Activated CD4-positive, alpha-beta memory T cell treated with anti-CD3 and anti-CD28 coated beads, Interleukin-2, amount 10 ng/mL, durations not matched to agents 7 days and 5 days (primary cell): ENCODE measurements around the gene KIAA0825. TPM values are rescaled to one million over a fixed set of nuclear protein-coding genes. Genes with fewer than 3 reads are reported as not detected.

Source experiments
- CTCF ChIA-PET: fragments of 350-600 bp; sonication (Branson Sonifier 250); formaldehyde crosslinking; loops from one replicate; lab custom pipeline; 2021; ENCODE audit warnings: antibody characterized with exemption, inconsistent platforms; lab: Charles Lee
- POLR2A ChIA-PET: fragments of 350-600 bp; sonication (Branson Sonifier 250); formaldehyde crosslinking; loops from one replicate; lab custom pipeline; 2021; ENCODE audit warnings: antibody characterized with exemption; lab: Charles Lee
- DNase-seq: peaks from one replicate; pipeline ENCODE4 v3.0.0-alpha.2; 2020
- H3K27ac Mint-ChIP-seq: one replicate; pipeline ENCODE4 v1.8.0; 2021; ENCODE audit warnings: mild to moderate bottlenecking, mixed read lengths
- H3K27me3 Mint-ChIP-seq: one replicate; pipeline ENCODE4 v1.8.0; 2021; ENCODE audit warnings: mixed read lengths
- H3K36me3 Mint-ChIP-seq: one replicate; pipeline ENCODE4 v1.8.0; 2021; ENCODE audit warnings: low read depth, mixed read lengths
- H3K4me1 Mint-ChIP-seq: one replicate; pipeline ENCODE4 v1.8.0; 2021; ENCODE audit warnings: mixed read lengths
- H3K4me3 Mint-ChIP-seq: one replicate; pipeline ENCODE4 v1.8.0; 2021; ENCODE audit warnings: mild to moderate bottlenecking, mixed read lengths
- H3K9me3 Mint-ChIP-seq: one replicate; pipeline ENCODE4 v1.8.0; 2021; ENCODE audit warnings: mixed read lengths
- total RNA-seq, 2 experiments: library from RNA; stranded (reverse); gene quantifications; one replicate each; pipeline ENCODE4 v1.2.3, GENCODE V29; 2021

Gene KIAA0825
- total RNA-seq, 2 experiments from 2014 or later = 1.5 to 1.7 TPM

DNA sequence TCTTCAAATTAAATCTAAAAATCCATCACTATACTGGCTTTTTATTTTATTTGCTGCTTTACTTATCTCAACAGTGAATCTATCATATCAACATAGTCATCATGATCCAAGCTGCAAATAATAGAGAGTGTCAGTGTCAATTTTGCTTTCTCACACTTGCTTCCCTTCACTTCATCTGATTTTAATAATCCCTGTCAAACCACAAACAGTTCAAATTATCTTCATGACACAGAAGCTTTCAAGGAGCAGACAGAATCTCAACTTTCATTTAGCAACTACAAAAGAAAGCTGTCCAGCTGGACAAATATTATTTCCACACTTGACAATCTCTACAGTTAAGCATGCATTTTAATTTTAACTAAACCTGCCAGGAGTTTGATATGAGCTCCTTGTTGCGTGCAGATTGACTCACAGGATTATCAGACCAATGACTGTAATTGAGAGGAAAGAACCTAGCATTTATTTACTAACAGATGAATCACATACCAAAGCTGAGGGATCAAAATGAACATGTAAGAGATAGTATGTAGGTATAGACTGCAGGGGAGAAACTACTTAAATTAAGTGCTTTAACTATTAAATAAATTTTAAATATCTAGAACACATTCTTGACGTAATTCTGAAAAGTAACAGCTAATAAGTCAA is 56.0 kb downstream of the KIAA0825 start:
- Mint-ChIP-seq H3K27me3 (no peaks in the 10 kb centered on the region), H3K4me3 (no peak overlapping the region), H3K9me3 (no peaks in the 10 kb centered on the region), H3K4me1 (no peaks in the 10 kb centered on the region), H3K27ac (no peak overlapping the region), H3K36me3 (no peaks in the 10 kb centered on the region)
- no peak for DNase-seq
- POLR2A ChIA-PET = no interaction called here
- CTCF ChIA-PET = interaction anchor here (0.6 to 1.5 kb wide), 2 partner anchors 29 to 176 kb away, joined by 3 to 4 read pairs; no protein-coding TSS in a partner anchor

DNA sequence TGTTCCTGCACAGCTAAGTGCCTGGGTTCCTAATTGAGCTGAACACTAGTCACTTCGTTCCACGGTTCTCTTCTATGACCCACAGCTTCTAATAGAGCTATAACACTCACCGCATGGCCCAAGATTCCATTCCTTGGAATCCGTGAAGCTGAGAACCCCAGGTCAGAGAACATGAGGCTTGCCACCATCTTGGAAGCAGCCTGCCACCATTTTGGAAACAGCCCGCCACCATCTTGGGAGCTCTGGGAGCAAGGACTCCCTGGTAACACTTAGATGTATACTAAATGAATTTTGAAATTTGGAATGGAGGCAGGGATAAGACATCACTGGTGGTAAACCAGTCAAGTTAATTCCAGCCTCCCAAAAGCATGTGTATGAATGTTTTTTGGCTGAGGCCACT is 60.4 kb downstream of the KIAA0825 start:
- Mint-ChIP-seq H3K4me1 (no peaks in the 10 kb centered on the region), H3K4me3 (no peak overlapping the region), H3K9me3 (no peaks in the 10 kb centered on the region), H3K36me3 (no peaks in the 10 kb centered on the region), H3K27ac (no peak overlapping the region), H3K27me3 (no peaks in the 10 kb centered on the region)
- CTCF ChIA-PET = no interaction called here
- POLR2A ChIA-PET = no interaction called here
- DNase-seq = no peak

DNA sequence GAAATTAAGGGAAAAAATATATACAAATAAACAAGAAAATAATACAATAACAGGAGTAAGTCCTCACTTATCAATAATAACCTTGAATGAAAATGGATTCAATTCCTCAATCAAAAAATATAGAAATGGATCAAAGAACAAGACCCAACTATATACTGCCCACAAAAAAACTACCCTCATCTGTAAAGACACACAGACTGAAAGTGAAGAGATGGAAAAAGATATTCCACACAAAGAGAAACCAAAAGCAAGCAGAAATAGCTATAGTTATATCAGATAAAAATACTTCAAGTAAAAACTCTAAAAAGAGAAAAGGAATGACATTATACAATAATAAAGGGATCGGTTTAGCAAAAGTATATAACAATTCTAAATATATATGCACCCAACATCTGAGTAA is 66.5 kb downstream of the KIAA0825 start:
- Mint-ChIP-seq H3K27ac (no peak overlapping the region), H3K9me3 (peaks cover 9% of the 10 kb centered on the region), H3K36me3 (peaks cover 5% of the 10 kb centered on the region), H3K4me3 (no peak overlapping the region), H3K27me3 (no peaks in the 10 kb centered on the region), H3K4me1 (peaks cover 11% of the 10 kb centered on the region)
- no peak for DNase-seq
- CTCF ChIA-PET = no interaction called here
- POLR2A ChIA-PET = no interaction called here

DNA sequence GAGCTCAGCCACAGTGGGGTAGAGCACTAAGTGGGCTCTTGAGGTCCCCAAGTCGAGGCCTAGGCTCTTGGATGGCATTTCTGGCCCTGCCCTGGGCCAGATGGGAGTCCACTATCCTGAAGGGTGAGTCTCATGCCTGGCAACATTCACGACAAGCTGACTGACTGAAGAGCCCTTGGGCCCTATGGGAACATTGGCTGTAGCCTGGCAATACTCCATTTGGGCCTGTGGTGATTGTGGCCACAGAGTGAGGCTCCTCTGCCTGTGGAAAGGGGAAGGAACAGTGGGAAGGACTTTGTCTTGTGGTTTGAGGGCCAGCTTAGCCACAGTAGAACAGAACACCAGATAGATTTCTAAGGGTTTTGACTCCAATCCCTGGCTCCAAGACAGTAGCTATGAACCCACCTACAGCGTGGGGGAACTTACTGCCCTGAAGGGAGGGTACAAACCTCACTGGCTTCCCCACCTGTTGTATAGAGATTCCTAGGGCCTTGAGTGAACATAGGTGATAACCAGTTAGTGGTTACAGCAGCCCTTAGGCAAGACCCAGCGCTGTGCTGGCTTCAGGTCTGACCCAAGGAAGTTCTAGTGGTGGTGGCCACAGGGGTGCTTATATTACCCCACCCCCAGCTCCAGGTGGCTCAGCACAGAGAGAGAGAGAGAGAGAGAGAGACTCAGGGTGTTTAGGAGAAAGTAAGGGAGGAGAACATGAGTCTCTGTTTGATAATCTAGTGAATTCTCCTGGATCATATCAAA is 72.4 kb downstream of the KIAA0825 start:
- Mint-ChIP-seq H3K4me3 (no peak overlapping the region), H3K4me1 (peaks cover 8% of the 10 kb centered on the region), H3K9me3 (peaks cover 22% of the 10 kb centered on the region), H3K27ac (no peak overlapping the region), H3K27me3 (no peaks in the 10 kb centered on the region), H3K36me3 (peaks cover 15% of the 10 kb centered on the region)
- POLR2A ChIA-PET = no interaction called here
- CTCF ChIA-PET = no interaction called here
- DNase-seq = no peak

DNA sequence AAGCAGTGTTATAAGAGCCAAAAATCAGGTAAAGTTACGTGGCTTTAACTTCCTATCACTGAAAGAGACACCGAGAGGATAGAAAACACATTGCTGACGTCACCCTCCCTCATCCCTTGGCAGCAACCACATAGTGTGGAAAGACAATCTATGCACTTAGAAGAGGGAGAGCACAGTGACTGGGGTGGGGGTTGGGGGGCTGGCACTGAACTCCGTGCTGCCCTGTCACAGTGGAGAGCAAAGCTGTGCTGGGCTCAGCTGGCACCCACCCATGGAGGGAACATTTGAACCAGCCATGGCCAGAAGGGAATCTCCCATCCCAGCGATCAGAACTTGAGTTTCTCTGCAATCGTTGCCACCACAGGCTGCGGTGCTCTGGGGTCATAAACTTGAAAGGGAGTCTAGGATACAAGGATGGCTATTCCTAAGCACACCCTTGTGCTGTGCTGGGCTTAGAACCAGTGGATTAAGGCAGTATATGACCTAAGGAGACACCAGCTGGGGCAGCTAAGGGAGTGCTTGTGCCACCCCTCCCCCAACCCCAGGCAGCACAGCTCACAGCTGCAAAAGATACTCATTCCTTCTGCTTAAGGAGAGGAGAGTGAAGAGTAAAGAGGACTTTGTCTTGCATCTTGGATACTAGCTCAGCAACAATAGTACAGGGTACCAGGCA is 73.4 kb downstream of the KIAA0825 start:
- ChIA-PET POLR2A (no interaction called here), CTCF (no interaction called here)
- Mint-ChIP-seq H3K4me1 (peaks cover 5% of the 10 kb centered on the region), H3K4me3 (no peak overlapping the region), H3K27ac (no peak overlapping the region), H3K36me3 (peaks cover 16% of the 10 kb centered on the region), H3K9me3 (peaks cover 27% of the 10 kb centered on the region), H3K27me3 (no peaks in the 10 kb centered on the region)
- no peak for DNase-seq

DNA sequence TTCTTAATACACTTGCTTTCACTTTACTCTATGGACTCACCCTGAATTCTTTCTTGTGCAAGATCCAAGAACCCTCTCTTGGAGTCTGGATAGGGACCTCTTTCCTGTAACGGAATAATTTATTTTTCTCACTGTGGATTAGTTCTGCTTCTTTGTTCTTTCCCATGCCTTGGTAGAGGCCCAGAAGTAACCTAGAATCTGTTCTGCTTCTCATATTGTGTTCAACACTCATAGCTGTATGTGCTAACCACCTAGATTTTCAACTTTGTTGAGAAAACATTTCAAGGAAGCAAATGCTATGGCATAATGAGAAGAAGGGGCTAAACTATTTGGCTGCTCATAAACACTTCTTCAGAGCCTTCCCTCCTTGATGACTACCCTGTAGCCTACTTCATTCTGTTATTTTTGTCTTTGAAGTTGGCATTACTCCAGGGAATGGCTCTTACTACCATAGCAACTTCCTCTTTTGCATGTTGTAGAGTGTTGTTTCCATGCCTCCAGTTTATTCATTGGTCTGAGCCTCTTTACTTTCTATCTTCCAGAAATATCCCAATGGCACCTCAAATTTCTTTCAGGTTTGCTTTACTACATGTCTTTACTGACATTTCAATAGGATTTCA is 74.3 kb downstream of the KIAA0825 start:
- POLR2A ChIA-PET = no interaction called here
- peaks cover 16% of the 10 kb centered on the region for H3K36me3 Mint-ChIP-seq
- DNase-seq = no peak
- peaks cover 5% of the 10 kb centered on the region for H3K4me1 Mint-ChIP-seq
- peaks cover 26% of the 10 kb centered on the region for H3K9me3 Mint-ChIP-seq
- no peak overlapping the region for H3K4me3 Mint-ChIP-seq
- CTCF ChIA-PET = no interaction called here
- H3K27ac Mint-ChIP-seq = no peak overlapping the region
- H3K27me3 Mint-ChIP-seq = no peaks in the 10 kb centered on the region

DNA sequence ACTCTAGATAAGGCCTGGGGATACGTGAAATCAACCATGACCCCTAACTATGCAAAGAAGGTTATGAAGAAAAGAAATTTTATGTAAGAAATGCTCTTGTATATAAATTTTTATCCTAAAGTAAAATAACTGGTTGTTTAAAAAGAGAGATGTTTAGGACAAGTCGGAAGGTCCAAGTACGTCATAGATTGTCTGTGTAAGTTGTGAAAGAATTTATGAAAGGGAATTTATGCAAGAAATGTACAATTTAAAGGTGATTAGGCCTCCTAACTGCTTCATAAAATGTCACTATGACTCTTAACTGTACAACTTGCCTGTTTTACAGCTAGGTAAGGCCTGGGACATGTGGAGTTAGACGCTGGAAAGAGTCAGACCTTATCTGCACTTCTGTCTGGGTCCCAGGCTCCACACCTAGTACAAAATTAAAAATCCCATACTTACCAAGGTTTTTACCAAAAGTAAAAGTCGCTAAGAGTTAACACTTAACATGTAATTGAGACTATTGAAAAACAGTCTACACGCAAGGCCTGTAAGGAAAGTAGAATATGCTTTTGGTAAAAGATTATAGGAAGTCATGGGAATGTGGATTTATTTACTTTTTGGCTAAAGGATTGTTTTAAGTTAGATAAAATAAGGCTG is 77.4 kb downstream of the KIAA0825 start:
- ChIA-PET CTCF (interaction anchor here (1.1 kb wide), 1 partner anchor 16 kb away, joined by 3 read pairs; no protein-coding TSS in a partner anchor), POLR2A (no interaction called here)
- Mint-ChIP-seq H3K36me3 (peaks cover 11% of the 10 kb centered on the region), H3K27me3 (no peaks in the 10 kb centered on the region), H3K9me3 (peaks cover 21% of the 10 kb centered on the region), H3K4me1 (peaks cover 3% of the 10 kb centered on the region), H3K27ac (no peak overlapping the region), H3K4me3 (no peak overlapping the region)
- DNase-seq = no peak

DNA sequence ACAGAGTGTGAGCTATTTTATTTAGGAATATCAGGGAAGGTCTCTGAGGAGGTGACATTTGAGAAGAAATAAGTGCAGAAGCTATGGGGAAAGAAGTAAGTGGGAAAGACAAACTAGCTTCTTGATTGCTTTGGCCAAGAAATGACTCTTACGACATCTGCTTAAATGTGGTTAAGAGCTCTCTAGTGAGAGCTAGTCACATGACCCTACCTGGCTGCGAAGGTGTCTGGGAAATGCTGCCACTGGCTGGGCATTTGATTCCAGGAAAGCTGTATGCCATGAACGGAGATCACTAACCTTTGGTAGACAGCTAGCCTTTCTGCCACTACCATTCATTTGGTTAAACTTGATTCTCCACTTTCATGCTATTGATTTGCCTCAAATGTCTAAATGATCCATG is 80.1 kb downstream of the KIAA0825 start:
- Mint-ChIP-seq H3K9me3 (peaks cover 15% of the 10 kb centered on the region), H3K36me3 (peaks cover 7% of the 10 kb centered on the region), H3K4me1 (no peaks in the 10 kb centered on the region), H3K27me3 (no peaks in the 10 kb centered on the region), H3K4me3 (no peak overlapping the region), H3K27ac (no peak overlapping the region)
- POLR2A ChIA-PET = no interaction called here
- DNase-seq = no peak
- CTCF ChIA-PET = interaction anchor here (0.6 to 1.4 kb wide), 2 partner anchors 15 to 61 kb away, joined by 3 read pairs; no protein-coding TSS in a partner anchor

DNA sequence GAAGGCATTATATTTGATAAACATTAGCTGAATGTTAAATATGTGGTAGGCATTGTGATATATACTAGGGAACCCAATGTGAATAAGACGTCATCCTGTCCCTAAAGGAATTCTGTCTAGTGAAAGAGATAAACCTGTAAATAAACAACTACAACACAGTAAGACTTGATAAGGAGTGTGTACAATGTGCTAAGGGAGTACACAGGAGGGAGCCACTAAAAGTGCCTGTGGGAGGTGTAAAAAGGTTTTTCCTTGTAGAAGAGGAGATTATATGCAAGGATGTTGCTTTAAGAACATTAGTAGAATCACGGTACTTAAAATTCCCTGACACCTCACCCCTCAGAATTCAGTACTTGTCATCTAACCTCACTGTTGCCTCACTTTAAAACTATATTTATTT is 91.7 kb downstream of the KIAA0825 start:
- Mint-ChIP-seq H3K9me3 (no peaks in the 10 kb centered on the region), H3K27ac (no peak overlapping the region), H3K4me1 (peaks cover 3% of the 10 kb centered on the region), H3K36me3 (no peaks in the 10 kb centered on the region), H3K27me3 (no peaks in the 10 kb centered on the region), H3K4me3 (no peak overlapping the region)
- POLR2A ChIA-PET = no interaction called here
- no peak for DNase-seq
- CTCF ChIA-PET = interaction anchor here (2.1 kb wide), 1 partner anchor 211 kb away, joined by 14 read pairs; no protein-coding TSS in a partner anchor

DNA sequence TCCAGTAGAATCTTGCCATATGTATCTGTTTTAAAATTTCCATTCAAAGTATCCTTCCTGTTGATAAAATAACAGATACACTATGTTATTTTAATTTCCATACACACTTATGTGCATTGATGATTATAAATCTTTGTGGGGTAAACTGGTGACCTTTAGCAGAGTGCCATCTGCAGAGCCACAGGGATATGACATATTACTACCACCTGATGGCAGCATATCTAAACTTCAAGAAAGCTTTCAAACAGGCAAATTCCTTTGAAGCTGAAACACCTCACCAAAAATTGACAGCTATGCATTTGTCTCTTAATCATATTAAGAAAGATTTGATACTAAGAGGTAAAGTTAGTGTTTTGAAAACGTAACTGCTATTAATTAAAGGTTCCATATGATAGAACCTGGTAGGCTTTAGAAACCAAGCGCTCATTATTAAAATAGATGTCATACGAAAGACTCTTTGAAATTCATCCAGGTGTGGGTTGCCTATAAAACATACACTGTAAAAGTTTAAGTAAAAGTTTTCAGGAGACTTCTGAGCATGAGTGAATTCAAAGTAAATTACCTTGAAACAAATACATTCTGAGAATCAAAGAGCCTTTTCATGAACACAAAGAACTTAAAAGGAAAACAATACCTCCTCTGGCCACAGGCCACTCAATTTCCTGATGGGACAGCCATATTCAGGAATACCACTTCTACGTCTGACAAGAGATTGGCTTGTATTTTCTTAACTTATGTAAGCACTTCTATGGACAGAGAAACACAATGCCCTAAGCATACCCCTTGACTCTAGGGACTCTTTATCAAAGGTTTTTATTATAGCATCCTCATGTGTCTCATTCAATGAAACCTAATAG is 93.3 kb downstream of the KIAA0825 start:
- Mint-ChIP-seq H3K27me3 (no peaks in the 10 kb centered on the region), H3K9me3 (no peaks in the 10 kb centered on the region), H3K4me3 (no peak overlapping the region), H3K4me1 (peaks cover 3% of the 10 kb centered on the region), H3K36me3 (no peaks in the 10 kb centered on the region), H3K27ac (no peak overlapping the region)
- ChIA-PET POLR2A (interaction anchor here (0.7 to 1.0 kb wide), 2 partner anchors 167 to 213 kb away, joined by 3 to 4 read pairs; no protein-coding TSS in a partner anchor), CTCF (interaction anchor here (0.6 to 2.9 kb wide), 22 partner anchors 9 to 367 kb away, joined by 3 to 61 read pairs (median 4); partner anchors contain the start of genes KIAA0825 and SLF1)
- peak; percentile 23 for DNase-seq

DNA sequence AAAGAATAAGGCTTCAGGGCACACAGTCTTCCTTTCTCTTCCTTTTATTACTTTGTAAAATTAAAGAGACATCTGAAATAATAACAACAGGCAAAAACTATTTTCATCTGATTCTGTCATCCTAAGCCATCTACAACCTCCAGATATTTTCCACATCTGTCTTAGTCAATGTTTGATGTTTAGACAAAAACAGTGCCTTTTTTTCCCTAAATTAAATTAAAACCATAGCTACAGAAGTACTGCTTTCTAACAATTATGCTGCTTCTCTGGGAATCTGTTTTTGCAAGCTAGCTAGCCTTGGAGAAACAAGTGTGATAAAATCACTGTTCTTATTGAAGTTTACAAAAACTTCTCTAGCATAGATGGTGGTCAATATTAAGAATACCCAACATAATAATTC is 95.4 kb downstream of the KIAA0825 start:
- POLR2A ChIA-PET = no interaction called here
- Mint-ChIP-seq H3K4me1 (peaks cover 3% of the 10 kb centered on the region), H3K9me3 (no peaks in the 10 kb centered on the region), H3K4me3 (no peak overlapping the region), H3K36me3 (no peaks in the 10 kb centered on the region), H3K27me3 (no peaks in the 10 kb centered on the region), H3K27ac (no peak overlapping the region)
- CTCF ChIA-PET = interaction anchor here (1.3 to 2.9 kb wide), 3 partner anchors 169 to 327 kb away, joined by 3 to 61 read pairs (median 6); no protein-coding TSS in a partner anchor
- DNase-seq = no peak

DNA sequence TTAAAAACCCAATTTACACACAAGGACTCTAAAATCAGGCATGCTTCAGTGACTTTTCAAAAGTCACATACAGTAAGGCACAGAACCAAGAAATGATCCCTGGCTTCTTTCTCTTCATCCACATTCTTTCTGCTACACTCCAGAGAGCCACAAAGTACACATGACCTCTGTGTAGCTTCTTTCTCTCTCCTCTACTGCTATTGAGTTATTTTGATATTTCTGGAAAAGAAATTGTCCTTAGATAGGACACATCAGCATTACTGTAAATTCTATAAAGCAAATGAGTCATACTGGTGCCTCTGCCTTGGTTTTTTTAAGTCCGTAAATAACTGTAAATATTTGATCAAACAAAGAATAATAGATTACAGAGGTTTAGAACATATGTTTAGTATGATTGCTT is 96.3 kb downstream of the KIAA0825 start:
- Mint-ChIP-seq H3K4me3 (no peak overlapping the region), H3K27ac (no peak overlapping the region), H3K9me3 (no peaks in the 10 kb centered on the region), H3K4me1 (peaks cover 3% of the 10 kb centered on the region), H3K36me3 (no peaks in the 10 kb centered on the region), H3K27me3 (no peaks in the 10 kb centered on the region)
- ChIA-PET POLR2A (no interaction called here), CTCF (interaction anchor here (2.0 kb wide), 1 partner anchor 328 kb away, joined by 6 read pairs; no protein-coding TSS in a partner anchor)
- no peak for DNase-seq
